Peyer's patch (tissue), 4 donors: ENCODE results near the gene DIS3L2.

Experiments
- POLR2A ChIP-seq, 2 donors: fragments of 450-650 bp; IDR thresholded peaks; one replicate each; pipeline ENCODE4 v1.5.1; 2017; ENCODE audit warnings: antibody characterized with exemption in 2 of 2, mild to moderate bottlenecking in 2 of 2, moderate library complexity in 2 of 2
- TF ChIP-seq, protein P1 (sequence below), 6 experiments: fragments of 450-650 bp in 4 of 6; fragments of 200-600 bp in 2 of 6; sonication (generic) in 1 of 6; IDR thresholded peaks; one replicate each; pipeline ENCODE4 v1.5.1; 2017 to 2019; ENCODE audit warnings: antibody characterized with exemption in 6 of 6, mild to moderate bottlenecking in 3 of 6, moderate library complexity in 1 of 6

DNA sequence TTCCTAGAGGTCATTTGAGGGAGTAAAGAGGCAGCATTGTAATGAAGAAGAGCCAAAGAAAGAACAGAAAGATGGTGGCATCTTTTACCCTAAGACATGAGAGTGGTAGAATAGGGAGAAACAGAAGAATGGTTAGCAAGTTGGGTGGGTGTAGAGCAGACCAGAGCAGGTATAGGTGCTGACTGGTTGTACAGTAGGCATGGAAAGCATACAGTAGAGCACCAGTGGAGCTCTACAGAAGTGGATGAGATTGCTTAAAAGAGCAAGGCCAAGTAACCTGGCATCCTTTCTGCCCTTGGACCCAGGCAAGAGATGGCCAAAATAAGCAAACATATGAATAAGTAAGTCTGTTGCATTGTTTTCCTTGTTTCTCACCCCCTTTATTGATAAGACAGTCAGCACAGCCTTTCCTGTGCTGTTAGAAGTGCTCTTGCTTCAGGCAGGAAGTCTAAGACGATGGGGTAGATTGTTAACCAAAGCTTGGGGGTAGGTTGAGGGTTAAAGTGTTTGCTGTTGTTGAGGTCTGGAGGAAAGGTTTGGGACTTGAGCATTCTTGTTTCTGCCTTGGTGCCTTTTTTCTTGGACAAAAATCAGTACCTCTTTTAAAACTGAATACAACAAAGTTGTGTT is 76.9 kb downstream of the DIS3L2 start:
- TF ChIP-seq POLR2A (IDR thresholded peaks at IDR 0.05), result no peak
- TF ChIP-seq, protein P1, sequence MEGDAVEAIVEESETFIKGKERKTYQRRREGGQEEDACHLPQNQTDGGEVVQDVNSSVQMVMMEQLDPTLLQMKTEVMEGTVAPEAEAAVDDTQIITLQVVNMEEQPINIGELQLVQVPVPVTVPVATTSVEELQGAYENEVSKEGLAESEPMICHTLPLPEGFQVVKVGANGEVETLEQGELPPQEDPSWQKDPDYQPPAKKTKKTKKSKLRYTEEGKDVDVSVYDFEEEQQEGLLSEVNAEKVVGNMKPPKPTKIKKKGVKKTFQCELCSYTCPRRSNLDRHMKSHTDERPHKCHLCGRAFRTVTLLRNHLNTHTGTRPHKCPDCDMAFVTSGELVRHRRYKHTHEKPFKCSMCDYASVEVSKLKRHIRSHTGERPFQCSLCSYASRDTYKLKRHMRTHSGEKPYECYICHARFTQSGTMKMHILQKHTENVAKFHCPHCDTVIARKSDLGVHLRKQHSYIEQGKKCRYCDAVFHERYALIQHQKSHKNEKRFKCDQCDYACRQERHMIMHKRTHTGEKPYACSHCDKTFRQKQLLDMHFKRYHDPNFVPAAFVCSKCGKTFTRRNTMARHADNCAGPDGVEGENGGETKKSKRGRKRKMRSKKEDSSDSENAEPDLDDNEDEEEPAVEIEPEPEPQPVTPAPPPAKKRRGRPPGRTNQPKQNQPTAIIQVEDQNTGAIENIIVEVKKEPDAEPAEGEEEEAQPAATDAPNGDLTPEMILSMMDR (IDR thresholded peaks at IDR 0.05), result no peak
